ENCODE results near the gene PSTPIP1.

DNA sequence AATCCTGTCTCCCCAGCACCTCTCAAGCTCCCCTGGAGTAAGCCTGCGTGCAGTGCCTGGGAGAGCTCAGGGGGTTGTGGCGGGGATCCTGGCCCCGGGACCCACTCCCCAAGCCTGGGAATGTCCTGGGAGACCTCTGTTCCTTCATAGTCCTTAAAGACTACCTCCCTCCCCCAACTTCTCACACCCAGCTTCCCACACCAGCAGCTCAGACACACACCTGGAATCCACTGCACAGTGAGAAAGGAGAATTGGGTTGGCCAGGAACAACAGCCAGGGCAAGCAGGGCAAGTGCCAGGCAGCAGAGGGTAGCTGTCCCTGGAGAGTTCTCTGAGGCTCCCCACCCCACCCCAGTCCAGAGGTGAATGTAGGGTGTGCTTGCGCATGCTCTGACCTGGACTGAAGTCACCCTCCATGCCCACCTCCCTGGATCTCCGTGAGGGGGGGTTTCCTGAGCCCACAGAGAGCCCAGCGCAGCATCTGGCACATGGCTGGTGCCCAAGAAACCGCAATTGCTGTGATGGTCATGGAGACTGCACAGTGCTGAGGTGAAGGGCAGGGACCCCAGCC, 22.2 kb downstream of the PSTPIP1 start:
- TF ChIP-seq CTCF (IDR thresholded peaks at IDR 0.05) = no peak
- no peak for TF ChIP-seq NR1H2 (CRISPR knock-in tag; IDR thresholded peaks at IDR 0.05)
- TF ChIP-seq TP53 (CRISPR knock-in tag; IDR thresholded peaks at IDR 0.05) = no peak
- no peak for TF ChIP-seq ZNF263 (CRISPR knock-in tag; IDR thresholded peaks at IDR 0.05; ENCODE audit: low read depth)
- TF ChIP-seq ARID4B (CRISPR knock-in tag; IDR thresholded peaks at IDR 0.05; ENCODE audit: borderline replicate concordance) = no peak
- TF ChIP-seq FOXP1 (CRISPR knock-in tag; IDR thresholded peaks at IDR 0.05; ENCODE audit: borderline replicate concordance) = no peak
- no peak for TF ChIP-seq TEAD4 (CRISPR knock-in tag; IDR thresholded peaks at IDR 0.05)
- TF ChIP-seq ZBTB21 (CRISPR knock-in tag; IDR thresholded peaks at IDR 0.05; ENCODE audit: borderline replicate concordance) = no peak
- TF ChIP-seq ATF2 (CRISPR knock-in tag; IDR thresholded peaks at IDR 0.05; ENCODE audit: borderline replicate concordance, low read depth) = no peak

Measured in WTC11 (cell line).